Gastroesophageal sphincter (tissue), 3 donors: ENCODE measurements around the gene NUAK2.

Experiments
- EP300 ChIP-seq: sonication (generic); formaldehyde crosslinking; IDR thresholded peaks from one replicate; pipeline ENCODE4 v1.6.1; 2017; ENCODE audit warnings: antibody characterized with exemption, mild to moderate bottlenecking
- POLR2AphosphoS5 ChIP-seq: sonication (generic); formaldehyde crosslinking; IDR thresholded peaks from one replicate; pipeline ENCODE4 v1.6.1; 2017; ENCODE audit warnings: antibody characterized with exemption
- TF ChIP-seq, protein P1 (sequence below), 4 experiments: fragments of 200-600 bp in 2 of 4; fragments of 450-650 bp in 2 of 4; sonication (generic) in 1 of 4; IDR thresholded peaks; one replicate each; pipeline ENCODE4 v1.5.1; 2017 to 2019; ENCODE audit warnings: antibody characterized with exemption in 4 of 4, mild to moderate bottlenecking in 2 of 4, moderate library complexity in 2 of 4

DNA sequence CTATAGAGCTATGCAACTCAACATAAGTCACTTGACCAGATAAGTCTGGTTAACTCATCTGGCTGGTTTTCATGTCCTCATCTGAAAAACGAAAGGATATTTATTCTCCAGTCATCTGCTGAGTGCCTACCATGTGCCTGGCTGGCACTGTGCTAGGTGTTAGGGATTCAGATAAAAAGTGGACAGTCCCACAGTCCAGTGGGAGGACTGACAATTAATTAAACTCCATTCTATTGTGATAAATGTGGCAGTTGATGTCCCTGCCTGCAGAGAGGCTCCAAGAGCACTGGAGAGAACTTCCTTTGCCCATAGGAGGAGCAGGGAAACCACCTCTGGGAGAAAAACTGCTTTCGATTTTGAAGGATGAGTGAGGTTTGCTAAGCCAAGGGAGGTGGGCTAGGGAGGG, 5.4 kb downstream of the NUAK2 start:
- TF ChIP-seq, protein P1, sequence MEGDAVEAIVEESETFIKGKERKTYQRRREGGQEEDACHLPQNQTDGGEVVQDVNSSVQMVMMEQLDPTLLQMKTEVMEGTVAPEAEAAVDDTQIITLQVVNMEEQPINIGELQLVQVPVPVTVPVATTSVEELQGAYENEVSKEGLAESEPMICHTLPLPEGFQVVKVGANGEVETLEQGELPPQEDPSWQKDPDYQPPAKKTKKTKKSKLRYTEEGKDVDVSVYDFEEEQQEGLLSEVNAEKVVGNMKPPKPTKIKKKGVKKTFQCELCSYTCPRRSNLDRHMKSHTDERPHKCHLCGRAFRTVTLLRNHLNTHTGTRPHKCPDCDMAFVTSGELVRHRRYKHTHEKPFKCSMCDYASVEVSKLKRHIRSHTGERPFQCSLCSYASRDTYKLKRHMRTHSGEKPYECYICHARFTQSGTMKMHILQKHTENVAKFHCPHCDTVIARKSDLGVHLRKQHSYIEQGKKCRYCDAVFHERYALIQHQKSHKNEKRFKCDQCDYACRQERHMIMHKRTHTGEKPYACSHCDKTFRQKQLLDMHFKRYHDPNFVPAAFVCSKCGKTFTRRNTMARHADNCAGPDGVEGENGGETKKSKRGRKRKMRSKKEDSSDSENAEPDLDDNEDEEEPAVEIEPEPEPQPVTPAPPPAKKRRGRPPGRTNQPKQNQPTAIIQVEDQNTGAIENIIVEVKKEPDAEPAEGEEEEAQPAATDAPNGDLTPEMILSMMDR (IDR thresholded peaks at IDR 0.05) = no peak
- TF ChIP-seq EP300 (no peak), POLR2AphosphoS5 (no peak)
